GM21825 (cell line): ENCODE data around the gene SOX6.

Source experiments
- ATAC-seq: cut with Tn5 transposase; IDR thresholded peaks from one replicate; pipeline ENCODE4 v1.9.1; 2021; ENCODE audit warnings: mild to moderate bottlenecking, moderate library complexity; ENCODE audit not compliant: unreplicated experiment

SOX6 gene

DNA sequence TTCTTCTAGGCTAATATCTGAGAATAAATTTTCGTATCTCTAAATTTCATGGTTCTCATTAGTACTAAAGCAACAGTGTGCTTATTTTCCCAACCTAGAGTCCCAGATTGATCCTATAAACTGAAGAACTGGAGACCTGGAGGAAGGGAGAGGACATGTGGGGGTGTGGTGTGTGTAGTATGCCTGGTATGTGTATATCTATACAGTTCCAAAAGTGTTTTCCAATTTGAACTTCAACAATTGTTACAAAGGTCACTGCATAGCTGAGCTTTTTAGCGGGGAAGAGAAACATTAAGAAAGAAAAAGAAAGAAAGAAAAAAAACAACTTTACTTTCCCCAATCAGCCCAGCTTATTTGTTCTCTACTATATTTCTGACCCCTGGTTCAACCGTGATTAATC lies 152.1 kb downstream of the SOX6 start:
- no peak for ATAC-seq

DNA sequence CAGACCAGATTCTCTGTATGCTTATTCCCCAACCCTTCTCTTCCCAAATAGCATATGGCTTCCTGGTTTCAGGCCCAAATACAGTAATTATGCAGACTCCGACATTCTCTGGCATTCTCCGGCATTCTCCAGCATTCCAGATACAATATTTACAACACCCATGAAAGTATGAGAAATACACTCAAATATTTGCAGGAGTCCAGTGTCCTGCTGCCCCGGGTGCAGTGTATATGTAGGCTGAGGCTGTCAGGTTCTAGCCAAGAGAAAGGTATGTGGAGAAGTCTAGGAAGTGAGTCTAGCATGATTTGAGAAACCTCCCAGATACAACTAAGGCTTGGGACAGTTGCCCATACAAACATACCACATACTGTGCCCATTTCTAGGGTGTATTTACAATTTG lies 160.7 kb downstream of the SOX6 start:
- ATAC-seq: no peak

DNA sequence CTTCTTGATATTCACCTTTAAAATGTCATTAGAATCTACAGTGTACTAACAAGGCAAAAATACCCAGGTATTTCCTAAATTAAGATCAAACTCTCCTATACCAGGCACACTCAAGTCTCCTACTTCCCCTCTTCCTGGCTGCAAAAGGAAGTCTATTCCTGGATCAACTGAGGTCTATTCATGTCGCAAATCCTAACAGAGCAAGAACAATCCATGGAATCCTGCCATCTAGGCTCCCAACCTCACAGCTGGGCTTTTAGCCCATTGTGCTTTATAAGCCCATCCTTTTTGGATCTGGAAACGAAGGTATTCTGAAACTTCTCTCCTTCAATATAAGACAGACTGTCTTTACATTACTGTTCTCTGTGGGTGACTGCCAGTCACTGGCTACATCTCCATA lies 161.8 kb downstream of the SOX6 start:
- no peak for ATAC-seq

DNA sequence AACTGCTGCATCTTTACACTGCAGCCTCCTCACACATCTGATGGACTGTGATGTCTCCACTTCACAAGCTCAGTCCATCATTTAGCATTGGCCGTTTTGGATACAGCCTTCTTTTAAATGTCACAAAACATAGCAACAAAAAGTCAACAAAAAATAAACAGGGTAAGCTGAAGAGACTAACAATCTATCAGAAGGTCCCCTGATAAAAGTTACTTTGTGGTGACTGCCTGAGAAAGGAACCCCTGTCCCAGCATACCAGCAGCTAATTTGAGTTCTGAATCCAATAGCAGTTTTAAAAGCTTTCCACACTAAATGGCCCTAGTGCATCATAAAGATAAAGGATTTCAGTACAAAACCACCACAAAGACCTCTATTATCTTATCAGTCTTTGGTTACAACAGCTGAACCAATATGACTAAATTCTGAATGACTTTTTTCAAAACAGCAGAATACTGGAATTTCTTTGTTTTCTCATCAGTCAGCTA lies 162.4 kb downstream of the SOX6 start:
- no peak for ATAC-seq

DNA sequence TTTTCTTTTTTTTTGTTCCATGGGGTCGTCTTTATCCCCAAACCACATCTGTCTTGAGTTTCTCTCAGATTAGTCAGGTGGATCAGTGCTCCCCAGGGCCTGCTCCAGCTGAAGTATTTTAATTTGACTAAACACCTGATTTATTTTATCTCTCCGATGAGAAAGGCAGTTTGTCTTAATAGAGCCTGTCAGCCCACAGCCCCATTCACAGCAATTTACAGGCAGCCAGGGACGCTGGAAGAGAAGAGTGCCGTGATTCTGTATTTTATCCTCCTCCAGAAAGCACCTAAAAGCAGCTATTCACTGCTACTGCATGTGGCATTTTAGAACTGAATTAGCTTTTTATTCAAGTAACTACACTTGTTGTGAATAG lies 164.5 kb downstream of the SOX6 start:
- ATAC-seq: no peak

DNA sequence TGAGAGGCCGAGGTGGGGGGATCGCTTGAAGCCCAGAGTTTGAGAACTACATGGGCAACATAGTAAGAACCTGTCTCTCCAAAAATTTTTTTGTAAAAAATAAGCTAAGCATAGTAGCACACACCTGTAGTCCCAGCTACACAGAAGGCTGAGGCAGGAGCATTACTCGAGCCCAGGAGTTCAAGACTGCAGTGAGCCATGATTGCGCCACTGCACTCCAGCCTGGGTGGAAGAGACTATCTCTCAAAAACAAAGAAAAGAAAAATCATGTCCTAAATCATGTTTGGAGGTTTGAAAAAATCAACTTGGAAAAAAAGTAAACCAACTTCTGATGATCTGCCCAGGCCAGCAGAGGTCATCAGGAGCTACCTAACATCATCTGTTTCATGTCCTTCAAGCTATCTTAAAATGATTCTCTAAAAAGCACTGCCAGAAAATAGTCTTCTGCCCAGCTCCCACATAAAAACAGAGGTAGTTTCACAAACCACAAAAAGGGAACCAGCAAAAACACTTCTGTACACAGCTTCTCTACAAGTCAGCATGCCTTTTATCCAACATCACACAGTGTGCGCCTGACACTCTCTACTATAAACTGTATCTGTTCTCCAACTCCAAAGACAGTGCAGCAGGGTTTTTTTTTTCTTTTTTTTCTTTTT lies 165.0 kb downstream of the SOX6 start:
- ATAC-seq: no peak

DNA sequence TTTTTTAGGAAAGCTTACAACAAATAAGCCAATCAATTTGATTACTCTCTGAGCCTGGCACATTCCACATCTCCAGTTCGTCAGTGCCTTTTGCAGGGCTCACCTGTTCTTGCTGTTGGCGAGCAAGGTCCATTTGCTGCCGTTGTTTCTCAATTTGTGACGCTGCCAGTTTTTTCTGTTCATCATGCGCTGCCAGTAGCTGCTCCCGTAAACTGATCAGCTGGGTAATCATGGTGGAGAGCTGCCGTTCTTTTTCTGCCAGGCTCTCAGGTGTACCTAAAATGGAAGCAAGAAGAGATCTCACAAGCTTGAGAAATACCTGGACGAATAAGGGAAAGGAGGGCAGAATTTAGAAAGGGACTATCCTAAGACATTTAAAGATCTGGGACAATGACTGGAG lies 169.7 kb downstream of the SOX6 start:
- no peak for ATAC-seq

DNA sequence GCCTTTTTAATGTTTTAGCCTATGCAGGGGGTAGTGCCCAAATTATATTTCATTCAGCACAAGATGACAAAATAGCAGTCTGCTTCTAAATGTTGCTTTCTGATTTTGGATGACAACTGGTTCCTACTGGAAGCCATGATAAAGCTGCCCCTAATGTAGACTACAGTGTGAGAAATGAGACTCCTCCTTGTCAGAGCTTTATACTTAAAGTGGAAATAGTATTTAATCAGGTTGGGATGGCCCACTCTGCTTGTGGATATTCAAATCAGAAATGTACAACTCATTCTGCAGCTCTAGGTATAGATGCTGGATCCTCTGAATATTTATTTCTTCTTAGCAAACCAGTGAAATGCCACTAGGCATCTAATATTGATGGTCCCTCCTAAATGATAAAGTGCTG lies 171.3 kb downstream of the SOX6 start:
- no peak for ATAC-seq

DNA sequence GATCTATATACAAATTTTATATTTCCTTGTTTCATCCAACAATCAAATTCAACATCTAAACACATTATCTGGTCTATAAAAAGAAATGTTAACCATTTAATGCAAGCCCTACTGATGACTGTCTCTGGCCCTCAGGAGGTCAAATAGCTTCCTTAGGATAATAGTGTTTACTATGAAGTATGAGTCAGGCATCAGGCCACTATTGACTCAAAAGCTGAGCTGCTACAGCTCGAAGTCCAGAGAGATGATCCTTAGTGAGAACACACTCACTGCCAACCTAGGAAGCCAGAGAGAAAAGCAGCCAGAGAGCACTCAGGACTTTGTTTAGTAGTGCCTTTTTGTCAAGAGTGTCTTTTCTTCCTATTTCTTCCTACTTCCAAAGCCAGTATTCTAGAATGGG lies 171.8 kb downstream of the SOX6 start:
- ATAC-seq: no peak

DNA sequence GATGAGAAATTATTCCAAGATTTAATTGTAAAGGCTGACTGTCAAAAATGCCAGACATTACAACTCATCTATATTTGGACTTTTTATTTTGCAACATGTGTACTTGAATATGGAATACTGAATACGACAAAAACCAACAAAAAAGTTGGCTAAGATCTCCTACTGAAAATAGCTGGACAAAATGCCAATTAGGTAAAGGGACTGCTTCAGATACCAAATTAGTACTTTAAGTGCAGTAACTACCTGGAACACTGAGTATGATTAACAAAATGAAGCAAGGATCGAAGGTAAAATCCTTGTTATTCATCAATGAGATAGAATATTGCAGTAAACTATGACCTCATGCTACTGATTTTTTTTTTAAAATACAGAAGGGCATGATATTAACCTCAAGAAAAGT lies 173.8 kb downstream of the SOX6 start:
- no peak for ATAC-seq

DNA sequence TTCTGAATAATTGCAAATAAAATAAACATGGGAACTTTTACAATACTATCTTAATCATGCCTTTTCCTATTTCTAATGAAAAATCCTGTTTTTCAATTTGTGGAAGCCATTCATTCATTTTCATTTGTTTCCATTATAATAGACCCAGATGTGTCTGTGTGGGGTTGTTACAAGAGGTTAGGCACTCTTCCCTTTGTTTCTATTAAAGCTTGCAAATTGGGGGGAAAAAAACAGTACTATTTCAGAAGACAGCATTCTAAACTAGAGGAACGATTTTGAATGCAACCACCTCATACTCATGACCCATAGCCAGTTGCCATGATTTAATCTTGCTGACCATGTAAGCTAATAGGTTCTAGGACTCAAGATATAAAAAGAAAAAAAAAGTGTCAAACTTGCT lies 175.5 kb downstream of the SOX6 start:
- ATAC-seq: no peak

DNA sequence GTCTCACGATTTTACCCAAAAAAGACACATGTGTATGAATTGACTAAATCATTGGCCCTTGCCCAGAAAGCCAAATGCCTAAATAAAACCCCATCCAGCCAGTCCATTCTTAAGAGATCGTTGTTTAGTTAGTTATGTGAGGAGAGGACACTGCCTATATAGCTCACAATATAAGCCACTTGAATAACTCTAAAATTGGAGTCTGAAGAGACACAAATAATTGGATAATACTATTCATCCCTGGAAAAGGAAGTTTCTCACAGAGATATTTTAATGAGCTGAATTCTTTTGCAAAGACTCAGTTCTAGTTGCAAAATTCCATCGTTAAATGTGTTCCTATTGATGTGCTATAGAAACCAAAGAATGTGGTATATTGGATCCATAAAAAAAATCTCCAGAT lies 176.7 kb downstream of the SOX6 start:
- ATAC-seq: no peak

DNA sequence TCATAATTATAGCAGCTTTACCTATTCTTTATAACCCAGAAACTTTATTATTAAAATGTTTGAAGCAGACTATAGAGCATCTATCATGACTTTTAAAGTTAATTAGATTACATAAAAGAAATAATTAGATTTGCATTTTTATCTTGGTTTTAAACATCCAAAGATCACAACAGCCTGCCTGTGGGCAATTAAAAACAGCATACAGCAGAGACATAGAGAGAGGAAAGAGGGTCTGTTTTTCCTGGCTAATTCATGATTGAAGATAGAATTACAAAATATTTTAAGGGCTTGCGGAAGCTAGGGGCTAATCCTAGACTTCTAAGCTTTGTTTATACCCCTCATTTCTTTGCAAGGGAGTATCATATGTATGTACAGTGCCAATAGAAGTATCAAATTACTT lies 178.1 kb downstream of the SOX6 start:
- no peak for ATAC-seq

DNA sequence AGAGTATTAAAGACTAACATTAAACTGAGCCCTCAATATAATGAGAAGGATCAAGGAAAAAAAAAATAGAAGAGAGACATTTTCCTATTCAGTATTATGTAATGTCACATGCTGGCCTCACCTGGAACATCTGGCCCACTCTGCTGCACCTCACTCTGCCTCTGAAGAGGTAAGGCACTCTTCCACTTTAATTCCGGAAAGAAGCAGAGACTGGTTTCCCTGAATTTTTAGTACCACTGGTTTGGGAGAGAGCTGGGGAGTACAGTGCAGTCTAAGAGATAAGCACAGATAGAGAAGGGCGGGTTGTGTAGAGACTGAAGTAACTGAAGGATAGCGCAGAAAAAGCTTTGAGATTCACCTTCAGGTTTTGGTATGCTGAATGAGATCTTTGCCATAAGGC lies 178.7 kb downstream of the SOX6 start:
- no peak for ATAC-seq

DNA sequence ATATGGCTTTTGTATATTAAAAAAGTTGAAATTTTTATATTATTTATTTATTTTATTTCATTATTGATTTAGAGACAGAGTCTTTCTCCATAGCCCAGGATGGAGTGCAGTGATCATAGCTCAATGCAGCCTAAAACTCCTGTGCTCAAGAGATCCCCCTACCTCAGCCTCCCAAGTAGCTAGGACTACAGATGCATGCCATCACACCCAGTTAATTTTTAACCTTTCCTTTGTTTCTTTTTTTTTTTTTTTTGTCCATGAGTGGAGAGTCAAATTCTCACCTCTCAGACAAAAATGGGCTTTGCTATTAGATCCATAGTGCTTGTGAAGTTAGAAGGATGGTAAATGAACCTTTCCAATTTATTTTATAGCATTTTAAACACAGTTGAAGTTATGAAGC lies 182.5 kb downstream of the SOX6 start:
- ATAC-seq: no peak

DNA sequence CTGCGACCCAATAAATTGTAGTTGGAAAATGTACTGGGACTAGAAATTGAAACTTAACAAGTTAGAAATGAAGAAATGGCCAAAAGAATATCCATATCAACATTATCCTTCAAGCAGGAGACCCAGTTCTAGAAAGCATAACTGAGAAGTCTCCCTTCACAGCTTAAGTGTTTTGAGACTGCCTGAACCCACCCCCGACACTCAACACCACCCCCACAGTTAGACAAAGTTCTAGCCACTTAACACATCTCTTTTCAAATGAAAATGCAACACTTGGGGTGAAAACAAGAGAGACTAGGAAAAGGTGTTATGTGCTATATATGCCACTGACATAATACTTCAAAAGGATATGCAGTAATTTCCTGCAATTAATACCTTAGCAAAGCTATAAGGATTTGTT lies 184.5 kb downstream of the SOX6 start:
- ATAC-seq: no peak

DNA sequence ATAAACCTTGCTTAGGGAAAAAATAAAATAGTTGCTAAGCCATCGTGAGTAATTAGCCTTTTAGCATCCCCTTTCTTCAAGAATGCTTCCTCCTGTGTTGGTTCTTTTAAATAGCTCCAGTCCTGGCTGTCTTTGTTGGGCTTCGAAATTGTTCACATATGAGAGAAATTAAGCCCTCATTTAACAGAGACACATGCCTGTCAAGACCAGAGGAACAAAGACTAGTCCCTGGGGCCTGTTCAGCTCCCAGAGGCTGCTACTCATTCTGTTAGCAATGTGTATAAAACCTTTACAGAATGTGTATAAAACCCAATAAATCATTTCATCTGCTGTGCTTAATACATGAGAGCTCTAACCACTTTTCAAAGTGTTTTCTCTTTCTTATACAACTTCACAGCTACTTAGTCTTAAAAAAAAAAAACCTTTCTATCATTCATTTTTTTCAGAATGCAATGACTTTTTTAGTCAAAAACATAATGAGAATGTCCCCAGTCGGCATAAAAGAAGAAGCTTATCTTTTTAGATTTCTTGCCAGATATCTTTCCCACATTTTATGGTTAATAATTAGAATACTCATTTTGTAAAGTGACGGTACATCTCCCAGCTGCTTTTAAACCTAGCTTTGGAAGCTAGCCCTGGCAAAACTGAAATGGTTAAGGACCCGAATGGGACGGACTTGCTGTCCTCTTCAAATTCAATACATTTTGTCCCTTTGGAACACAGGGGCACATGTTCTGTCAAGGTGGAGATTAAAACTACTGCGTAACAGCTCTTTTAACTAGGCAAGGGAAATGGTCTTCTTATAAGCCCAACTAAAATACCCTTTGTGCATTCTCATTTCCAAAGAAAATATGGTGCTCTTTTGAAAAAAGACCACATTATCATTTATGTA lies 186.1 kb downstream of the SOX6 start:
- ATAC-seq: no peak

DNA sequence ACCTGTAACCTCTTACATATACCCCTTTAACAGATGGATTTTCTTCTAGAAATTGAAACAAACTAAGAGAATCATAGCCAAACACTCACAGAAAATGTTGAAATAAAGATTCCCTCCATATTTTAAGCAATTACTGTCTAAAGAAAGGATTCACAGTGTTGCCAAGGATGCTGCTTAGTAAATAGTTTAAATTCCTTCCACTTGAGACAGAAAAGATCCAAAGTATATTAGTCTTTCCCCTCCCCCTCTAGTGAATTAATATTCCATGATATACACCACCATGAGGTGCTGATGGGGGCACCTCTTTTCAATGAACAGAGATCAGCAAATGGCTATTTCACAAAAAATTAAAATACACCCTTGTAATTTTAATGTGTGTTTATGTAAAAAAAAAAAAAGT lies 186.8 kb downstream of the SOX6 start:
- ATAC-seq: no peak

DNA sequence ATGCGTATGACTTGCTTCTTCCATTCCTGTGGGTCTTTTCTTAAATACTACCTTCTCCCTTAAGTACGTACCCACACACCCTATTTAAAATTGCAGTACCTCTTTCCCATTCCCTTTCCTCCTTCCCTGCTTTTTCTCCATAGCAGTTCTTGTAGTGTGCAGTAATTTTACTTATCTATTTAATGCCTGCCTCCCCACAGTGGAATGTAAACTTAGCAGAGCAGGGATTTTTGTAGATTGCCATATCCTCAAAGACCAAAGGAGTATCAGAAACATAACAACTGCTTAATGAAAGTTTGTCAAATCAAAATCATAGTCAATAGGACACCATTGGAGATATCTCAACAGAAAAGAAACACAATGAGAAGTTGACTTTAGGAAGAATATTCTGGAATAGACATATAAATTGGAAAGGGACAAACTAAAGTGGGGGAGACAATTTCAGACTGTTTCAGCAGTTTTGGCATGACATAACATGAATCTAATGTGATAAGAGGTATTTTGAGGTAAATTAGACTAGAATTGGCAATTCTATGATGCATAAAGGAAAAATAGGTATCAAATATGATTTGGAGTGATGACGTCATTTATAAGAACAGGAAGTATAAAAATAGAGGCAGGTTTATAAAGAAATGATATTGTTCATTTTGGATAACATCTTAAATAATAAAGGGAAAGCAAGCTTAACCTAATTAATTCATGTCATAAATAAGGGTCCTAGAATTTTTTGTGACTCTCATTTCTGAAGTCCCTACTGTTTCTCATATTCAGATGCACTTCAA lies 188.4 kb downstream of the SOX6 start:
- ATAC-seq: no peak

DNA sequence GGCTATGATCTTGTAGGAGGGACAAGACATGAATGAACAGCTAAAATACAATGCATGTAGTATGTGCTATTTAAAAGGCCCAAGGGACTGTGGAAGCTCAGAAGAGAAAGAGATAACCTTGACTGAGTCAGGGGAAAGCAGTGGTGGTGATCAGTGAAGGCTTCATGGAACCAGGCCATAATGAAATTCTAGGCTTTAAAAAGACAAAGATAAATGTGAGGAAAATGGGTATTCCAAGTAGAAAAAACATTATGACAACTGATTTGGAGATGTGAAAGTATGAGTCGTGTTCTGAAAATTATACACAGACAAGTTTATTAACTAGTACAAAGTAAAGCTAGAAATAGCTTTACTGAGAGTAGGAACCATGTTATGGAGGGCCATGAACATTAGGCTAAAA lies 189.8 kb downstream of the SOX6 start:
- ATAC-seq: no peak

DNA sequence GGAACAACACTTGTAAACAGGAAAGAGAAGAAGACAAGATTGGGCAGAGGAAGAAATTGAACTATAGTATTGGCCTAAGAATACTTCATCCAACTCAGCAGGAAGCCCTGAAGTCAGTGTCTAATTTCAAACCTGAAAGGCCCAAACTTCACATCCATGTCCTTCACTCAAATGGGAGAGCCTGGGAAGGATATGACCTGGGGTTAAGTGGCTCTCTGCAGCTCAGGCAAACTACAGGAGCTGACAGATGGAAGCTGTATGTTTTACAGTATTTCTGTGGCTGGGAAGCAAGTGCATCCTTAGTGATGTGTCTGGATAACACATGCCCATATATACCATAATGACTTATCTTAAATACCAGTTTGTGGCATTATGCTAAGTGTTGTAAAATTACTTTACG lies 196.2 kb downstream of the SOX6 start:
- no peak for ATAC-seq
